H54 (cell line): ENCODE measurements around the gene ACTMAP.

Experiments used
- DNase-seq: peaks from one replicate; pipeline ENCODE4 v3.0.0; 2011; ENCODE audit warnings: low spot score, mixed read lengths; ENCODE audit not compliant: insufficient read length
- FAIRE-seq: peaks from 3 replicates; lab custom pipeline; 2011; peaks lifted over from hg19 to GRCh38; lab: Jason Lieb, UNC
- POLR2A ChIP-seq: IDR thresholded peaks from 2 replicates; pipeline ENCODE4 v1.6.1; 2011; ENCODE audit warnings: low read depth, mild to moderate bottlenecking, low read length

The ACTMAP gene

DNA sequence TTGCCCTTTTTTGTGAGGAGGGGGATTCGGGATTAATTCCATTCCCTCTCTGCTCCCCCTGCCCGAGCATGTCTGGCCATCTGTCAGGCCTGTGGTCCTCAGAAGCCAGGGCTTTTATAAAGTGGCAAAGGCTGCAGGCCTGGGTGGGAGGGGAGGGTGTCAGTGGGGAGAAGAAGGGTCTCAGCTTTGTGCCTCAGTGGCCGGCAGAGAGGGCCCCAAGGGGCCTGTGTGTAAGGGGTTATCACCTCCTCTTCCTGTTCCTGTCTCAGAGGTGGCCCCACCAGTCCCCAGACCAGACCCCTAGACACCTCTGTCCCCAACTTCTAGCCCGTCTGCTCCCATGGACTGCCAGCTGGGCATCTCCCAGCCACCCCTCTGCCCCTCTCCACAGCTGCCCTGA lies 56.4 kb downstream of the ACTMAP start:
- FAIRE-seq (no peak), DNase-seq (no peak)
- TF ChIP-seq POLR2A, result no peak

- DNase-seq (no peak), FAIRE-seq (no peak)
- no peak for TF ChIP-seq POLR2A
Observed at GRCh38 chr19:40693150-40693788, 57.0 kb downstream of the ACTMAP start.

- no peak for TF ChIP-seq POLR2A
- FAIRE-seq, result no peak
- no peak for DNase-seq
Observed at GRCh38 chr19:40692212-40692551, 58.1 kb downstream of the ACTMAP start.

GRCh38 chr19:40691421-40692211 lies 58.7 kb downstream of the ACTMAP start:
- FAIRE-seq (no peak), DNase-seq (no peak)
- TF ChIP-seq POLR2A, result no peak
